HAP-1 (cell line): ENCODE results near the gene PSMB7.

Source experiments
- DNase-seq, 2 experiments: peaks; one replicate each; pipeline ENCODE4 v3.0.0-alpha.2; 2016 to 2020; ENCODE audit warnings: low spot score in 2 of 2
- H3K27me3 ChIP-seq: fragments of 250-450 bp; sonication (Bioruptor Pico); 2 replicates; pipeline ENCODE4 v1.5.1; 2020; ENCODE audit warnings: low read depth, mild to moderate bottlenecking, moderate library complexity
- H3K36me3 ChIP-seq: fragments of 250-450 bp; sonication (Bioruptor Pico); replicated peaks from 2 replicates; pipeline ENCODE4 v1.5.1; 2020; ENCODE audit warnings: mild to moderate bottlenecking
- H3K4me1 ChIP-seq: fragments of 250-450 bp; sonication (Bioruptor Pico); 2 replicates; pipeline ENCODE4 v1.5.1; 2020; ENCODE audit warnings: mild to moderate bottlenecking
- H3K4me3 ChIP-seq: fragments of 250-450 bp; sonication (Bioruptor Pico); 2 replicates; pipeline ENCODE4 v1.5.1; 2020; ENCODE audit warnings: mild to moderate bottlenecking, moderate library complexity
- H3K9me3 ChIP-seq: fragments of 250-450 bp; sonication (Bioruptor Pico); 2 replicates; pipeline ENCODE4 v1.5.1; 2020; ENCODE audit warnings: mild to moderate bottlenecking, moderate library complexity
- in situ Hi-C: fragments of 300-500 bp; cut with MboI; formaldehyde crosslinking; loops from 3 replicates; pipeline ENCODE4 v1.14.3; 2020; ENCODE audit warnings: low sequenced_read_pairs, inconsistent platforms, mixed read lengths

Gene PSMB7

DNA sequence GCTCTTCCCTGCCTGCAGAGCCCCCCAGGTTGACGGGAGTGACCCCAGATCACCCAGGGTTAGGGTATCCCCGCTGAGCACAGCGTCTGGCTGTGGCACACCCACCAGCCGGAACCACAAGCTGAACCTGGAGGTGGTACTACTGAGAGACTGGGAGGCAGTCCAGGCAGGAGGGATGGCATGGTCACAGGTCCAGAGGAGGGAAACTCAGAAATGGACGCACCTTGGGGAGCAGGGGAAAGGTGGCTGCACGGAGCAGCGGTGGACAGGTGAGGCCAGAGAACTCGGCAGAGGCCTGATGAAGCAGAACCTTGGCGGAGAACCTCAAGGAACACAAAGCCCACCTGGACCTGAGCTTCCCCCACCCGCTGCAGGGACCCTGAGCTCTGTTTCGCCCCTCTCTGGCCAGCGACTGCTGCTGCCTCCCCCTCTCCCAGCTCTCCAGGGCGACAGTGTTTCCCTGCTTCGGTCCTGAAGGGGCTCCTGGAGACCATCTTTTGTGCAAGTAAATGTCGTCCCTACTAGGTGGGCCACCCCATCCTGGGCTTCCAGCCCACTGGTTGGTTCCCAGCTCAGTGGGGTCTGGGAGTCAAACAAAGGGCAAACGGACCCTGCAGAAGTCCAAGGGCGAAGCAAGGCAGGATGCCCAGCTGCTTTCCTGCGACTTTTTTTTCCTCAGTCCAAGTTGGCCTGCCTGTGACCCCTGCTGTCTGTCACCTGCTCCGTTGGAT is 35.9 kb upstream of the PSMB7 start:
- Histone ChIP-seq H3K4me1 (no peaks in the 10 kb centered on the region; the same call in 1 of the 2 replicates), H3K9me3 (no peaks in the 10 kb centered on the region), H3K4me3 (no peak overlapping the region), H3K36me3 (no peaks in the 10 kb centered on the region), H3K27me3 (no peaks in the 10 kb centered on the region)
- DNase-seq: no peak
- in situ Hi-C loops: no loop called here

- H3K4me3 ChIP-seq: no peak within 1 kb of the TSS
- no peaks in the 10 kb centered on the region; the same call in 1 of the 2 replicates for H3K4me1 ChIP-seq
- in situ Hi-C loops: no loop called here
- DNase-seq: no peak
- no peaks in the 10 kb centered on the region for H3K36me3 ChIP-seq
- no peaks in the 10 kb centered on the region for H3K9me3 ChIP-seq
- no peaks in the 10 kb centered on the region for H3K27me3 ChIP-seq
These were observed 35.1 kb upstream of the PSMB7 start, which contains the start of gene ADGRD2 for GRCh38 chr9:124450241-124450924. Gene ADGRD2 (plus strand): TSS chr9:124450451. CDS start chr9:124451667, 1,216 bp downstream.

GRCh38 chr9:124449381-124450151 is 34.3 kb upstream of the PSMB7 start:
- no peak for DNase-seq
- Histone ChIP-seq H3K27me3 (no peaks in the 10 kb centered on the region), H3K4me3 (no peak overlapping the region), H3K4me1 (no peaks in the 10 kb centered on the region; the same call in 1 of the 2 replicates), H3K9me3 (no peaks in the 10 kb centered on the region), H3K36me3 (no peaks in the 10 kb centered on the region)
- in situ Hi-C loops: no loop called here

DNA sequence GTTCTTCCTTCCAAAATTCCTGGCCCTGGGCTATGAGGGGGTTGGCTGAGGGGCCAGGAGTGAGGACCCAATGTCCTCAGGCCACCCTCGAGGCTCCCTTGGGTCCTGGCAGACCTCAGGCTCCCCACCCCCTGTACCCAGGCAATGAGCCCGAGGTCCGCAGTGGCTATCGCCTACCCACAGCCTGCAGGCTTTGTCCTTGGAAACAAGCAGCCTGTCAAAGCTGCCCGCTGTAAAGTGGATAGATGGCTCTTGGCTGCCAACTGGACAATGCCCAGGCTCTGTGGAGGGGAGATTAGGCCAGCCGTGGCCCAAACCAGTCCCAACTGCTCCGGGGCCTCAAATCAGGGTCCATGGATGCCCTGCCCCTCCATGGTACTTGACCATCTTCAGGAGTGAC is 32.8 kb upstream of the PSMB7 start:
- no peaks in the 10 kb centered on the region for H3K36me3 ChIP-seq
- in situ Hi-C loops: no loop called here
- no peaks in the 10 kb centered on the region for H3K27me3 ChIP-seq
- no peaks in the 10 kb centered on the region; the same call in 1 of the 2 replicates for H3K4me1 ChIP-seq
- no peak for DNase-seq
- H3K9me3 ChIP-seq: no peaks in the 10 kb centered on the region
- no peak overlapping the region for H3K4me3 ChIP-seq

DNA sequence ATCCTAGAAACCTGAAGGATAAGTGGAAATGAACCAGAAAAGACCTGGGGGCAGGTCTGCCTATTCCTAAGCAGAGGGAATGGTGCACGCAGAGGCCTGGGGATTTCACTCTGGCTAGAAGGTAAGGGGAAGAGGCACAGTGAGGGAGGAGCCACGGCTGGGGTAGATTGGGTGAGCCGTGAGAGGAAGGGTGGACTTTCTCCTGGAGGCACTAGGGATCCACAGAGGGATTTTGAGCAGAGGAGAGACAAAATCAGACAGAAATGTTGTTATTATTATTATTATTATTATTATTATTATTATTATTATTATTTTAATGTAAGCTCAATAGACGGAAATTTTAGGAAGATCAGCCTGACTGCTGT is 32.0 kb upstream of the PSMB7 start:
- Histone ChIP-seq H3K4me1 (no peaks in the 10 kb centered on the region), H3K36me3 (no peaks in the 10 kb centered on the region), H3K9me3 (no peaks in the 10 kb centered on the region), H3K4me3 (no peak overlapping the region), H3K27me3 (no peaks in the 10 kb centered on the region)
- DNase-seq: no peak
- in situ Hi-C loops: no loop called here

GRCh38 chr9:124444166-124444565 is 28.9 kb upstream of the PSMB7 start:
- no peaks in the 10 kb centered on the region for H3K4me1 ChIP-seq
- in situ Hi-C loops: no loop called here
- no peaks in the 10 kb centered on the region for H3K36me3 ChIP-seq
- 0 out of 2 replicates have a peak, but pooled peaks cover 2% of the 10 kb centered on the region for H3K27me3 ChIP-seq
- no peak for DNase-seq
- H3K9me3 ChIP-seq: no peaks in the 10 kb centered on the region
- H3K4me3 ChIP-seq: no peak overlapping the region

DNA sequence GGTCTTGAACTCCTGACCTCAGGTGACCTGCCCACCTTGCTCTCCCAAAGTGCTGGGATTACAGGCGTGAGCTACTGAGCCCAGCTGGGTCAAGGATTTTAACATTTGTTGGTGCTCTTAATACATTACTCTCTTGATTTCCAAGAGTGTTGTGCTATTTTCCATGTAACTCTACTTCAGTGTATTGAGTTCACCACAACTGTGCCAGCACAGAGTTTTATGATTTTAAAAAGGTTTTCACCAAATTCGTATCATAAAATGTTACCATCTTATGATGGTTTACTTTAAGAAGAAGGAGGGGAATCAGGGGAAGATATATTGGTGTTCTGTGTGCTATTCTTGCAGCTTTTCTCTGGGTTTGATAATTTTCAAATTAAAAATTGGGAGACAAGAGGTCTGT is 28.4 kb upstream of the PSMB7 start:
- Histone ChIP-seq H3K9me3 (no peaks in the 10 kb centered on the region), H3K4me3 (no peak overlapping the region), H3K4me1 (no peaks in the 10 kb centered on the region), H3K27me3 (0 out of 2 replicates have a peak, but pooled peaks cover 2% of the 10 kb centered on the region), H3K36me3 (no peaks in the 10 kb centered on the region)
- no peak for DNase-seq
- in situ Hi-C loops: no loop called here

DNA sequence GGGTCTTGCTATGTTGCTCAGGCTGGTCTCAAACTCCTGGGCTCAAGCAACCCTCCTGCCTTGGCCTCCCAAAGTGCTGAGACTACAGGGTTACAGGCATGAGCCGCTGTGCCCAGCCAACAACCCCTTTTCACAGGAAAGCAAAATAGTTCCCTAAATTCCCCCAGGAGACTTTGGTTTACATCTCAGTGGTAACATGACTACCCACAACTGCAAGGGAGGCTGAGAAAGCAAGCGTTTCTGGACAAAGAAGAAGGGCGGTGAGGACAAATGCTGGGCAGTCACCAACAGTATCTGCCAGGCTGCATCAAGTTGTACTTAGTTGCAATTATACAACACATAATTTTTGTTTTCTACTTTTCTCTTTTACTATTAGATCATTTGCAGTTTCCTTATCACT is 27.6 kb upstream of the PSMB7 start:
- Histone ChIP-seq H3K4me1 (no peaks in the 10 kb centered on the region), H3K9me3 (no peaks in the 10 kb centered on the region), H3K4me3 (no peak overlapping the region), H3K36me3 (no peaks in the 10 kb centered on the region), H3K27me3 (0 out of 2 replicates have a peak, but pooled peaks cover 2% of the 10 kb centered on the region)
- in situ Hi-C loops: no loop called here
- DNase-seq: no peak

GRCh38 chr9:124442379-124442778 is 27.1 kb upstream of the PSMB7 start:
- H3K4me3 ChIP-seq: no peak overlapping the region
- no peaks in the 10 kb centered on the region for H3K36me3 ChIP-seq
- H3K9me3 ChIP-seq: no peaks in the 10 kb centered on the region
- H3K4me1 ChIP-seq: no peaks in the 10 kb centered on the region
- H3K27me3 ChIP-seq: 0 out of 2 replicates have a peak, but pooled peaks cover 2% of the 10 kb centered on the region
- in situ Hi-C loops: no loop called here
- DNase-seq: no peak

DNA sequence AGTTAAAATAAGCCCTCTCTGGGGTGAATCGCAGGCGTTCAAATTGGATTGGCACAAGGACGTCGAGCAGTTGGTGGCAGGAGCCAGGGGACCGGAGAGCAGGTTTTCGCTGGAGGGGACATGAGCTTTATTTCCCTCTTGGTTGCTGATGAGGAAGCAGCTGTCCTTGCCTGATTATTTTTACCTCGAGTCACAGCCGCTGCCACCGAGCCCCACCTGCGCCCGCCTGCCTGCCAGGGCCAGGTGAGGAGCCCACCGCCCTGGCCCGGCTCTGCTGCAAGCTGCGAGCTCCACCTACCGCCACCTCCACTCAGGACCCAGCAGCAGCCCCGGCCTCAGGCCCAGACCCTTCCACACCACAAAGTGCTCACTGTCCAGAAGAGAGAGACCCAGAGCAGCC is 26.0 kb upstream of the PSMB7 start:
- in situ Hi-C loops: no loop called here

DNA sequence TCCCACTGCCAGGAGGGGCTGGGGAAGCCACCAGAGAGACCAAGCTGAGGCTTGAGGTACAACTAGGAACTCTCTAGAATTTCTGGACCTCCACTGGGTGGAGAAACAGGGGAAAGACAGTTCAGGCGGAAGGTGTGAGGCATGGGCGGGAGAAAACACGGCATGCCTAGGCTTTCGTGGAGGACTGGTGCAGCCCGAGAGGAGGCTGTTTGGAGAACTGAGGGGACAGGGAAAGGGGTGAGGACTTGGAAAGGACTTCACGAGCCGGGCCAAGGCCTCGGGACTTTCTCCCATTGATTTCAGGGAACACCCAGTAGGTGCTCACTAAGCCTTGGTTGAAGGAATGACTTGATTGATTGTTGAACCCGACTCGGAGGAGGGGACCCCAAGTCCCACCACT is 25.5 kb upstream of the PSMB7 start:
- H3K9me3 ChIP-seq: no peaks in the 10 kb centered on the region
- no peaks in the 10 kb centered on the region for H3K4me1 ChIP-seq
- in situ Hi-C loops: no loop called here
- no peak for DNase-seq
- 0 out of 2 replicates have a peak, but pooled peaks cover 2% of the 10 kb centered on the region for H3K27me3 ChIP-seq
- H3K36me3 ChIP-seq: no peaks in the 10 kb centered on the region
- H3K4me3 ChIP-seq: no peak overlapping the region

More for the DNA sequence above, 26.0 kb upstream of the PSMB7 start:
- H3K9me3 ChIP-seq: no peaks in the 10 kb centered on the region
- 0 out of 2 replicates have a peak, but pooled peaks cover 2% of the 10 kb centered on the region for H3K27me3 ChIP-seq
- DNase-seq: no peak
- no peaks in the 10 kb centered on the region for H3K36me3 ChIP-seq
- H3K4me1 ChIP-seq: no peaks in the 10 kb centered on the region
- H3K4me3 ChIP-seq: no peak overlapping the region

- Histone ChIP-seq H3K9me3 (no peaks in the 10 kb centered on the region), H3K4me3 (no peak overlapping the region), H3K36me3 (no peaks in the 10 kb centered on the region), H3K27me3 (0 out of 2 replicates have a peak, but pooled peaks cover 2% of the 10 kb centered on the region), H3K4me1 (no peaks in the 10 kb centered on the region)
- DNase-seq: no peak
- in situ Hi-C loops: no loop called here
These were observed 24.5 kb upstream of the PSMB7 start for GRCh38 chr9:124439686-124440243.

DNA sequence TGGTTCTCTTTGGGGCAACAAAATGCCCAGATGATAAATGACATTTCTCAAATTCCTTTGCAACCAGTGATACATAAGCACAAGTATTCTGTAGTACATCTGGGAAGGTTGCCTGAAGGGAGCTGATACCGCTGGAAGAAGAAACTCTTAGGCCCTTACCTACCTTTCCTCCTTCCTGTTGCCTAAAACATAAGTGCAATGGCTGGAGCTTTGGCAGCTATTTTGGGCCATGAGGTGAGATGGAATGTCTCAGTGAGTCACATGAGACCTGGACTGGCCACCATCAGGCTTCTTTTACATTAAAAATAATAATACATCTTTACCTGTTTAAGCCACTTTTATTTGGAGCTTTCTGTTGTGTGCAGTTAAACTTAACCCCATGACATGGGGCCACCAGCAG is 23.8 kb upstream of the PSMB7 start:
- no peaks in the 10 kb centered on the region for H3K4me1 ChIP-seq
- in situ Hi-C loops: no loop called here
- H3K9me3 ChIP-seq: no peaks in the 10 kb centered on the region
- no peaks in the 10 kb centered on the region for H3K36me3 ChIP-seq
- H3K27me3 ChIP-seq: 0 out of 2 replicates have a peak, but pooled peaks cover 2% of the 10 kb centered on the region
- no peak overlapping the region for H3K4me3 ChIP-seq
- DNase-seq: no peak
